GM12878 (cell line): ENCODE measurements around the gene LAMC3. TPM values are rescaled to one million over a fixed set of nuclear protein-coding genes. Genes with fewer than 3 reads are reported as not detected.

Experiments
- ATAC-seq: fragments of 200-7000 bp; cut with Tn5 transposase; 3 replicates; pipeline ENCODE4 v1.9.1; 2020; ENCODE audit warnings: mild to moderate bottlenecking, moderate library complexity
- BruUV-seq: library from RNA; stranded (reverse); fragments of 400-500 nt; replicated peaks from 2 replicates; lab custom pipeline; 2021; lab: Mats Ljungman, UMichigan
- CTCF ChIA-PET: fragments of 300-600 bp; sonication (Branson Sonifier 250); formaldehyde crosslinking; extraction: SDS; loops from one replicate; lab custom pipeline; 2021; ENCODE audit warnings: inconsistent platforms; lab: Yijun Ruan, JAX
- POLR2A ChIA-PET: fragments of 350-600 bp; formaldehyde crosslinking; extraction: SDS; loops from one replicate; lab custom pipeline; 2021; ENCODE audit warnings: inconsistent platforms; lab: Charles Lee
- RAD21 ChIA-PET: fragments of 300-600 bp; sonication (Branson Sonifier 250); formaldehyde crosslinking; loops from one replicate; lab custom pipeline; 2023; ENCODE audit warnings: antibody characterized with exemption; ENCODE audit not compliant: unreplicated experiment; lab: Charles Lee
- SMC1A ChIA-PET: fragments of 300-600 bp; sonication (Branson Sonifier 250); formaldehyde crosslinking; loops from one replicate; lab custom pipeline; 2023; ENCODE audit not compliant: unreplicated experiment, uncharacterized antibody; lab: Charles Lee
- DNase-seq: peaks from one replicate; pipeline ENCODE4 v3.0.0-alpha.2; 2011; ENCODE audit warnings: low read depth, low spot score
- FAIRE-seq: peaks from 3 replicates; lab custom pipeline; 2011; peaks lifted over from hg19 to GRCh38; lab: Jason Lieb, UNC
- H2AFZ ChIP-seq: 2 replicates; pipeline ENCODE4 v1.6.0; 2011; ENCODE audit warnings: low read depth, low read length, control low read depth; ENCODE audit not compliant: control insufficient read depth
- H3K27ac ChIP-seq: 2 replicates; pipeline ENCODE4 v1.5.1; 2011; ENCODE audit warnings: control low read depth; ENCODE audit not compliant: control insufficient read depth, insufficient read depth
- H3K27me3 ChIP-seq, 2 experiments: replicated peaks in 1 of 2; 2 replicates each; pipeline versions ENCODE4 v1.6.0 to v1.6.1; 2011; ENCODE audit warnings: low read length in 1 of 2; ENCODE audit not compliant: control insufficient read depth in 2 of 2, insufficient read depth in 2 of 2
- H3K36me3 ChIP-seq, 2 experiments: 2 replicates each; pipeline ENCODE4 v1.5.1; 2011; ENCODE audit warnings: low read length in 1 of 2; ENCODE audit not compliant: control insufficient read depth in 2 of 2, insufficient read depth in 2 of 2
- H3K4me1 ChIP-seq: 2 replicates; pipeline ENCODE4 v1.6.1; 2011; ENCODE audit warnings: mild to moderate bottlenecking, low read length, moderate library complexity, mixed read lengths; ENCODE audit not compliant: control insufficient read depth, insufficient read depth
- H3K4me2 ChIP-seq: 2 replicates; pipeline ENCODE4 v1.6.0; 2011; ENCODE audit warnings: control low read depth; ENCODE audit not compliant: control insufficient read depth, insufficient read depth
- H3K4me3 ChIP-seq: fragments of 200-600 bp; sonication (generic); 2 replicates; pipeline ENCODE4 v1.5.1; 2016
- H3K79me2 ChIP-seq: 2 replicates; pipeline ENCODE4 v1.6.0; 2011; ENCODE audit warnings: low read length; ENCODE audit not compliant: control insufficient read depth, insufficient read depth
- H3K9ac ChIP-seq: 2 replicates; pipeline ENCODE4 v1.8.0; 2011; ENCODE audit warnings: low read length, control low read depth, mixed read lengths; ENCODE audit not compliant: control insufficient read depth, insufficient read depth
- H3K9me3 ChIP-seq: replicated peaks from 3 replicates; pipeline ENCODE4 v1.5.1; 2011; ENCODE audit warnings: mild to moderate bottlenecking, low read length; ENCODE audit not compliant: control insufficient read depth, insufficient read depth
- H4K20me1 ChIP-seq: 2 replicates; pipeline ENCODE4 v1.6.0; 2011; ENCODE audit not compliant: control insufficient read depth, insufficient read depth
- ASH2L ChIP-seq: fragments of 300-600, 200-600 bp; sonication (generic); IDR thresholded peaks from 2 replicates; pipeline ENCODE4 v1.6.1; 2017; ENCODE audit warnings: low read depth, mild to moderate bottlenecking, borderline replicate concordance
- DPF2 ChIP-seq: fragments of 450-650 bp; IDR thresholded peaks from 2 replicates; pipeline ENCODE4 v1.6.1; 2017; ENCODE audit warnings: mild to moderate bottlenecking
- EZH2 ChIP-seq: IDR thresholded peaks from 2 replicates; pipeline ENCODE4 v1.6.1; 2012; ENCODE audit warnings: low read depth, mild to moderate bottlenecking, control low read depth, inconsistent platforms, low read length, borderline replicate concordance; ENCODE audit not compliant: control insufficient read depth
- IKZF2 ChIP-seq, 2 experiments: fragments of 450-650 bp; IDR thresholded peaks; 2 replicates each; pipeline ENCODE4 v1.6.1; 2017; ENCODE audit warnings: mild to moderate bottlenecking in 2 of 2, moderate library complexity in 2 of 2
- JUND ChIP-seq: IDR thresholded peaks from 2 replicates; pipeline ENCODE4 v1.6.1; 2012; ENCODE audit warnings: low read depth, mild to moderate bottlenecking, low read length, improper control_type of control experiment, moderate library complexity
- KAT2A ChIP-seq: conservative IDR thresholded peaks from 2 replicates; pipeline ENCODE4 v1.6.1; 2011; ENCODE audit warnings: low read depth, low read length; ENCODE audit not compliant: control insufficient read depth
- LARP7 ChIP-seq: fragments of 450-650 bp; IDR thresholded peaks from 2 replicates; pipeline ENCODE4 v1.6.1; 2017; ENCODE audit warnings: mild to moderate bottlenecking
- MEF2B ChIP-seq: fragments of 450-650 bp; IDR thresholded peaks from 2 replicates; pipeline ENCODE4 v1.6.1; 2018; ENCODE audit warnings: mild to moderate bottlenecking, moderate library complexity; ENCODE audit not compliant: partially characterized antibody, poor library complexity, severe bottlenecking
- MTA2 ChIP-seq: fragments of 450-650 bp; IDR thresholded peaks from 2 replicates; pipeline ENCODE4 v1.6.1; 2016; ENCODE audit warnings: low read depth, mild to moderate bottlenecking, moderate library complexity
- MYB ChIP-seq: fragments of 150-350 bp; IDR thresholded peaks from 2 replicates; pipeline ENCODE4 v1.6.1; 2014; ENCODE audit warnings: mild to moderate bottlenecking, low read depth, low read length, borderline replicate concordance
- NFYA ChIP-seq: IDR thresholded peaks from 2 replicates; pipeline ENCODE4 v1.6.1; 2011; ENCODE audit warnings: low read depth, mild to moderate bottlenecking, low read length, improper control_type of control experiment, borderline replicate concordance
- PML ChIP-seq: IDR thresholded peaks from 2 replicates; pipeline ENCODE4 v1.6.1; 2012; ENCODE audit warnings: low read length, inconsistent platforms
- SIN3A ChIP-seq: IDR thresholded peaks from 2 replicates; pipeline ENCODE4 v1.6.1; 2012; ENCODE audit warnings: low read depth, low read length, improper control_type of control experiment
- SRF ChIP-seq, 2 experiments: IDR thresholded peaks; 2 replicates each; pipeline ENCODE4 v1.6.1; 2011; ENCODE audit warnings: low read depth in 2 of 2, low read length in 2 of 2, mild to moderate bottlenecking in 1 of 2, moderate library complexity in 1 of 2
- TAF1 ChIP-seq: IDR thresholded peaks from 2 replicates; pipeline ENCODE4 v1.6.1; 2011; ENCODE audit warnings: mild to moderate bottlenecking, low read depth, low read length, borderline replicate concordance
- TARDBP ChIP-seq: IDR thresholded peaks from 2 replicates; pipeline ENCODE4 v1.6.1; 2016; ENCODE audit warnings: borderline replicate concordance
- TCF3 ChIP-seq: IDR thresholded peaks from 2 replicates; pipeline ENCODE4 v1.6.1; 2012; ENCODE audit warnings: low read depth, mild to moderate bottlenecking, low read length, borderline replicate concordance; ENCODE audit not compliant: insufficient read depth
- ZNF217 ChIP-seq: fragments of 450-650 bp; IDR thresholded peaks from 2 replicates; pipeline ENCODE4 v1.6.1; 2017; ENCODE audit warnings: antibody characterized with exemption, mild to moderate bottlenecking
- WGBS: methylation state at CpG from one replicate; pipeline ENCODE4 v1.1.6; 2016; ENCODE audit warnings: low lambda C conversion rate; ENCODE audit not compliant: insufficient replicate concordance, insufficient coverage; ENCODE audit errors: missing lambda C conversion rate; 5-methylcytosine and 5-hydroxymethylcytosine counted together
- in situ Hi-C: fragments of 300-500 bp; cut with MboI; formaldehyde crosslinking; loops from 9 replicates; pipeline ENCODE4 v1.14.3; 2018; ENCODE audit warnings: mixed read lengths
- intact Hi-C: fragments of 100-400 bp; cut with micrococcal nuclease; formaldehyde crosslinking; loops from one replicate; pipeline ENCODE4 v1.14.2; 2022; ENCODE audit not compliant: unreplicated experiment
- polyA plus RNA-seq, 11 experiments: library from polyadenylated mRNA; depleted of rRNA in 4 of 11; unstranded in 6 of 11; stranded (reverse) in 5 of 11; fragments of >200 nt; fragmentation: Nextera tagmentation in 4 of 11; fragmentation: Illumina TruSeq in 1 of 11; extraction: Ambion mirVana in 4 of 11; extraction: Trizol in 1 of 11; gene quantifications; 1 replicate in 1 of 11; 2 replicates in 10 of 11; pipeline versions ENCODE4 v1.2.1 to v1.2.3, GENCODE V29; 2011 to 2016; ENCODE audit warnings: inconsistent platforms in 2 of 11, missing spikeins in 2 of 11, low read depth in 1 of 11
- total RNA-seq, 4 experiments: library from RNA; depleted of rRNA in 3 of 4; stranded (reverse); fragments of >200 nt in 3 of 4; fragmentation: Illumina TruSeq in 1 of 4; extraction: Trizol in 1 of 4; gene quantifications; 2 replicates each; pipeline versions ENCODE4 v1.2.1 to v1.2.3, GENCODE V29; 2013 to 2021

The LAMC3 gene
- total and polyA plus RNA-seq, 10 of the 15 experiments (the other 5 are each of a cell fraction or from before 2014, with no cell fraction given) = under 0.01 to 0.08 TPM; not detected in 8

DNA sequence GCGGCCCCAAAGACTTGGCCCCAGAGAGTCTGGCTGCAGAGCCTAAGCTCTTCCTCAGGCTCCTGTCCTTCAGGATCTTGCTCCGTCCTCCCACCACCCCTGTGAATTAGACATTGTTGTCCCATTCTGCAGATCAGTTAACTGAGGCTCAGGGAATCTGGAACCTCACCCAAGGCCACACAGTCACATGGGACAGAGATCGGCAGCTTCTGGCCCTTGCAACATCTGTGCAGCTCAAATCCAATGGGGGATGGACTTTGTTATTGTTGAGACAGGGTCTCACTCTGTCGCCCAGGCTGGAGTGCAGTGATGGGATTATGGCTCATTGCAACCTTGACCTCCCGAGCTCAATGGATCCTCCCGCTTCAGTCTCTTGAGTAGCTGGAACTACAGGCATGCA is 23.9 kb upstream of the LAMC3 start:
- Histone ChIP-seq H3K36me3 (no peaks in the 10 kb centered on the region), H3K4me2 (no peak overlapping the region), H4K20me1 (no peaks in the 10 kb centered on the region), H3K9me3 (no peaks in the 10 kb centered on the region), H3K4me3 (no peak overlapping the region), H3K79me2 (no peaks in the 10 kb centered on the region), H3K27me3 (no peaks in the 10 kb centered on the region; a peak in 2 of 4 replicates), H3K27ac (no peak overlapping the region), H2AFZ (no peak overlapping the region), H3K9ac (no peak overlapping the region), H3K4me1 (no peaks in the 10 kb centered on the region)
- in situ Hi-C loops = no loop called here
- ATAC-seq (no peak), DNase-seq (no peak), FAIRE-seq (no peak)
- CTCF ChIA-PET = no interaction called here
- SMC1A ChIA-PET = no interaction called here
- no TSS peak for BruUV-seq
- TF ChIP-seq TARDBP = no peak
- intact Hi-C loops = no loop called here
- POLR2A ChIA-PET = no interaction called here
- WGBS = 17% methylated on average over 6 of the region's 6 CpGs
- RAD21 ChIA-PET = no interaction called here

GRCh38 chr9:130985606-130986162 is 23.3 kb upstream of the LAMC3 start:
- WGBS = 36% methylated on average over 5 of the region's 5 CpGs
- ATAC-seq = no peak
- ChIA-PET POLR2A (no interaction called here), CTCF (no interaction called here), RAD21 (no interaction called here)
- TF ChIP-seq SRF (IDR thresholded peaks at IDR 0.05; ENCODE audit: low read depth in 2 of 2, low read length in 2 of 2) (no peak), NFYA (no peak), TAF1 (no peak), ASH2L (no peak), SIN3A (no peak), MYB (no peak), DPF2 (no peak), KAT2A (no peak), ZNF217 (no peak), EZH2 (no peak), PML (no peak), LARP7 (no peak), JUND (no peak), IKZF2 (IDR thresholded peaks at IDR 0.05) (no peak), MEF2B (no peak), TCF3 (no peak), MTA2 (no peak)
- TF ChIP-seq, all 136 proteins: peak for 0
- FAIRE-seq = no peak
- Histone ChIP-seq H3K9ac (no peak overlapping the region), H3K27ac (no peak overlapping the region), H3K9me3 (no peaks in the 10 kb centered on the region), H3K4me3 (no peak overlapping the region), H3K36me3 (no peaks in the 10 kb centered on the region), H4K20me1 (no peaks in the 10 kb centered on the region), H3K4me1 (no peaks in the 10 kb centered on the region), H2AFZ (no peak overlapping the region), H3K79me2 (no peaks in the 10 kb centered on the region), H3K4me2 (no peak overlapping the region), H3K27me3 (no peaks in the 10 kb centered on the region; a peak in 1 of 4 replicates)
- no TSS peak for BruUV-seq
- intact Hi-C loops = no loop called here
- DNase-seq = no peak
- SMC1A ChIA-PET = no interaction called here
- in situ Hi-C loops = no loop called here
